CD4-positive, alpha-beta T cell treated with Interleukin-1 beta for 1 hour (primary cell): ENCODE results near the gene S100A12.

Experiments
- DNase-seq, 2 donors: peaks; one replicate each; pipeline ENCODE4 v3.0.0-alpha.2; 2020 to 2022

The S100A12 gene

DNA sequence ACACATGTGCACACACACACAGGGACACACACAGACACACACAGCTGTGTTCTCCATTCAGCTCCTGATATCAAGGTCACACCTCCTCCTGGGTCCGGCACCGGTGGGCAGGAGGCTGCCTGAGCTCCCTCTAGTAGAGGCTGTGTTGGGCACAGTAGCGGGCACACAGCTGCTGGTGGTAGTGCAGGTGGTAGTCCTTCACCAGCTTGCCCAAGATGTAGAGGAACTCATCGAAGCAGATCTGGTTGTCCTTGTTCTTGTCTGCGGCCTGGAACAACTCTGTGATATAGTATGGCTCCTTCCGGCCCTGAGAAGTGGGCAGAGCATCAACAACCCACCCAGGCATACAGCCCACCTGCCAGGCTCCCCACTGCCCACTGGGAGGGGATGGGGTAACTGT is 21.0 kb upstream of the S100A12 start:
- DNase-seq, result no peak

DNA sequence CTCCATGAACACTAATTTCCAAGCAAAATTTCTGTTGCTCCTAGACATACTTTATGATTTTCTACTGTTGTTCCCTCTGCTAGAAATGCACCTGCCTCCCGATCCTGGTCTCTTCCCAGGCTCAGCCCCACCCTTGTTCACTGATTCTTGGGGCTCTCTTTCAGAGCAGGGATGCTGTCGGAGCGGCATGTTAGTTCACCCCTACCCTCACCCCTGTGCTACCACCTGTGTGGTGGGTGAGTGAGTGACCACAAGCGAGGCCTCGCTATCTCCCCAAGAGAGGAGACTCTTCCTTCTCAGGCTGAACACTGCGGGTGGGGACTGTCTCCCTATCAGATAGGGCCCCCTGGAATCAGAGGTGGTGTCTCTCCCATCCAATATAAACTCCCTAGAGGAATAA is 20.4 kb upstream of the S100A12 start:
- no peak for DNase-seq

DNA sequence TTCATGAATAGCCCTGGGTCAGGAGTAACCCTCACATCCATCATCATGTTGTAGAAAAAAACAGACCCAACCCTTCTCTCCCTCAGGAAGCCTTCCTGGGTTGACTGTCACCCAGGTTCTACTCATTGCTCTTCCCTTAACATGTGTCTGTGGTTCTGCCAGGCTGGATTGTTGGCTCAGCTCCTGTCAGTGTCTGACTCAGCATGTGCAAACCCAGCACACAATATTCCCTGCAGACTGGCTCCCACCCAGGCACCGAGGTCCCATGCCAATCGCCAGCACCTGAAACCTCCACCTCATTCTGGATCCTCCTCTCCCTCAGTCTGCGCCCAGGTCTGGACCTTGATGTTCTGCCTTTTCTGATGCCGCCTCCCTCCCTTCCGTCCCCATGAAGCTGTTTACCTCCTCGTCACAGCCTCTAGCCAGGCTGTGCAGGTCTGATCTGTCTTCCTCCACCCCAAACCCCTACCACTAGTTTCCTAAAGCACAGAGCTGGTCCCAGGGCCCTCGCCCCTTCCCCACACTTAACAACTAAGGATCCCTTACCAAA is 19.8 kb upstream of the S100A12 start:
- no peak for DNase-seq

DNA sequence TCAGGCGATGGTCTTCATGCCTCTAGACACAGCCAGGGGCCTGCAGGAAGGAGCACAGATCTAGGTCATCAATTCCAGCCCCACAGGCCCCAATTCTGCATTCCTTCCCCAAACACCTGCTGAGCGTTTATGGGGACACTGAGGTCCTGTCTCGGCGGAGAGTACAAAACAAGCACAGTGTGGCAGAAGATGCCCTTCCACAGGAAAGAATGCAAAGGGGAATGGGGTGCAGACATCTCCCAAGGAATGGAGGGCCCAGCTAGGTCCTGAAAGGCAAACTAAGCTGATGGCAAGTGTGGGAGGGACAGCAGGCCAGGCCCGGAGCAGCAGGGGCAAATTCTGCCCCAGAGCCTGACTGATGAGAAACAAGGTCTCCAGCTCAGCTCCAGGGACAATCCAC is 19.0 kb upstream of the S100A12 start:
- no peak for DNase-seq

DNA sequence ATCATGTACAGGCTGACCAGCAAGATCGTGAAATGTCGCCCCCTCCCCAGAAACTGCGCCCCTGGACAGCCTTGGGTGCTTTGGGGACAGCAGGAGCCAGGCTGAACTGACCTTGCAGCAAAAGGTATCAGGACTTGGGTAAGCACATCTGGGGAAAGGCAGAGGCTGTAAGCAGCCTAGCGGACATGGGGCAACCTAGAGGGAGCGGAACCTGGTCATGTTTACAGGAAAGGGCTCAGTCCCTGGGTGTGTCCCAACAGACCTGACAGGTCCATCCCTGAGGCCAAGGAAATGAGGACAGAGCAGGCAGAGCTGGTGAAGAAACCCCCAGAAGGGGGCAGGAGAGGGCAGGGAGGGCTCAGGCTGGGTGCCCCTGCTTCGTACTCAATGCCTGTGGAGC is 18.5 kb upstream of the S100A12 start:
- no peak for DNase-seq

DNA sequence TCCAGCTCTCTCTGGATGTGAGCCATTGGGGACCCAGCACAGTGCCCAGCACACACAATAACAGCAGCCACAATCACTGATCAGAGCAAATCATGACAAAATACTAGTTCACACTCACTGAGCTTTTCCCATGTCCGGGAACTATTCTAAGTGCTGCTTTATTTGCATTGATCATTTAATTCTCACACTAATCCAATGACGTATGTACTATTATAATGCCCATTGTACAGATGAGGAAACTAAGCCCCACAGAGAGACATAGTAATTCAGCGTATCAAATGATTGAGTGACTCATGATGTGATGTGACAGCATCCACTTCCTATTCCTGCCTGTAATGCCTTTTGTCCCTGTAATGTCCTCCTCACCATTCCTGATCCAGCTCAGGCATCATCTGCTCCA is 17.4 kb upstream of the S100A12 start:
- no peak for DNase-seq

DNA sequence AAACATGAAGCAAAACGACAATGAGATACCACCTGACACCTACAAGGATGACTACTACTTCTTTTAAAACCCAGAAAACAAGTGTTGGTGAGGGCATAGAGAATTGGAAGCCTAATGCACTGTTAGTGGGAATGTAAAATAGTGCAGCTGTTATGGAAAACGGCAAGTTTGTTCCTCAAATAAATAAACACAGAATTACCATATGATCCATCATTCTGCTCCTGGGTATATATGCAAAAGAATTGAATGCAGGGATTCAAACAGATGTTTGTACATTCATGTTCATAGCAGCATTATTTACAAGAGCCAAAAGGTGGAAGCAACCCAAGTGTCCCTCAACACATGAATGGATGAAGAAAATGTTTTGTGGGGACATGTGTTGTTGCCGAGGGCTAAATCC is 16.8 kb upstream of the S100A12 start:
- DNase-seq, result no peak

DNA sequence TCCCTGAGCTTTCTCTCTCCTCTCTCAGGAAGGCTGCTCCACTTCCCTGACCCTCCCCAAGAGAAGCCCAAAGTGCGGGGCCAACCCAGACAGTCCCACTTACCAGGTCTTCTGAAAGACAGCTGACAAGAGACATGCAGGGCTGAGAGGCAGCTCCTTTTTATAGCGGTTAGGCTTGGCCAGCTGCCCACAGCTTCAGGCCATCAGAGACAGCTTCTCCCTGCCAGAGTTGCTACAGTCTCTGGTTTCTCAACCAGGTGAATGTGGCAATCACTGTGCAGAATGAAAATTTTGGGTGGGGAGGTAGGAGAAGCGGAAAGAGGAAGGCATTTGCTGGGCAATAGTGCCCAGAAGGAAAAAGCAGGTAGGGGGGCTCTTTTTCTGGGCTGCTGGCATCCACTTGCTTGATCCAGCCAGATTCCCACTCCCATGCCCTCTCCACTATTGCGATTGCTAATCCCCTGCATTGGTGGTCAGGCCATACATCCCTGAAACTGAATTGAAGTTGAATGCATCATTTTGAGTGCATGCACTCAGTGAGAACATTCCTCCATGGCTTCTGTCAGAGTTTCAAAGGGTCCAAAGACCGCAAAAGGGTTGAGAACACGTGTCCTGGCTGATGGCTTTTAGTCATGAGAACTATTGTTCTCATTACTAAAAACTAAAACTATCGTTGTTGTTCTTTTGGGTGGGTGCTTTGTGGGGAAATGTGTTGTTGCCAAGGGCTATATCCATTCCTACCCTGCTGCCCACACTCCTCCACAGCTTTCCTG is 15.7 kb upstream of the S100A12 start, which contains the start of gene S100A8:
S100A8 (minus strand) TSS at position 136 of the 773 bp plus-strand sequence. CDS start 538 bp downstream, outside the sequence.
- DNase-seq, result peak; percentile 3 to 54

DNA sequence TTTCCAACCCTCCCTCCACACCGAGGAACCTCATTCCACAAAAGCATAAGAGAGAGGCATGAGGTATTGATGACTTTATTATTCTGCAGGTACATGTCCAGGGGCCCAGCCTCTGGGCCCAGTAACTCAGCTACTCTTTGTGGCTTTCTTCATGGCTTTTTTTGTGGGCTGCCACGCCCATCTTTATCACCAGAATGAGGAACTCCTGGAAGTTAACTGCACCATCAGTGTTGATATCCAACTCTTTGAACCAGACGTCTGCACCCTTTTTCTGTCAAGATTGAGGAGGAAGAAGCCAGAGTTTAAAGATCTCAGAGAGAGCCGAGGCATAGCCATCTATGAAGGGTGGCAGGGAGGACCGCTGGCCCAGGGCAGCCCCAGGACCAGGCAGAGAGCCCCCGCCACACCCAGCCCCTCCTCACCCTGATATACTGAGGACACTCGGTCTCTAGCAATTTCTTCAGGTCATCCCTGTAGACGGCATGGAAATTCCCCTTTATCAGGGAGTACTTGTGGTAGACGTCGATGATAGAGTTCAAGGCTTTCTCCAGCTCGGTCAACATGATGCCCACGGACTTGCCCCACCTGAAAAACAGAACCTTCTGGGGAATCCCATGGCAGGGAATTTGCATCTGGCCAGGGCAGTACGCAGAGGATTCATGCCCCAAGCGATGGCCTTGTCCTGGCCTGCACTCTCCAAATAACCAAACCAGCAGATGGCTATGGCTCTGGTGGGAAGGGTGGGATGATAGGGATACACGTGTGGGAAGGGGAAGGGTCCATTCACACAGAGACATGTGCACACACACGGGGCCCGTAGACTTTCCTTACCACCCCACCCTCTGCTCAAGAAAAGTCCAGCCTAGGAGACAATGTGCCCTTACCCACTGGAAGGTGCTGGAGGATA is 14.8 kb upstream of the S100A12 start:
- no peak for DNase-seq

DNA sequence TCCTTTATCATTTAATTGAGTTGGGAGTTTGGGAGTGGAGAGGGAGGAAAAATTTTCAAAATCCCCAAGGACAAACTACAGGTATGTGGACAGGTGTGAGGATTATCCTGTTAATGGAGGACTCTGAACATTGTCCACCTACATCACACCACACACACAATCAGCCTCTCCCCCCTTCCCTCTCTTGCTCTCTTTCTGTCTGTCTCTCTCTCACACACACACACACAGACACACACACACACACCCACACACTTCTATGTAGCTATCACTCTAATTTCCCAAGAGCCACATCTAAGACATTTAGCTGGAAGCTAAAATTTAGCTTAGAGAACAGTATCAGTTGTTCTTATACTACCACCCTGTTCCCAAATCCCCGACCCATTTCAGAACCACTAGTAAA is 14.0 kb upstream of the S100A12 start:
- DNase-seq, result no peak

DNA sequence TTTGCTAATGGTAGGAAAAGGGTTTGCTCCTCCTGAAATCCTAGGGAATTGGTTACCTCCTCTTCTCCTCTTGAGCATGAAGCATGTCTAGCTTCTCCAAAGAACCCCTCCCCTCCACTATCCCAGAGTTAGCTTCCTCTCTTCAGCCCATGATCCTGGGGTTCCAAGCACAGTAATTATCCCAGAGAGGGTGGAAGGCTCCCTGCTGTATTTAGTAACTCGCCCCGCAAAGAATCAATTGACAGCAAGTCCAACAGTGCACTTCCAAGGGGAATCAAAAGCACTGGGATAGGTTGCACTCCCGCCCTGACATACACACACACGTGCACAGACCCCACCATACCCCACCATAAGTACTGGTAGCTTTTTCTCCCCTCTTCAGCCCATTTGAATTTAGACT is 12.4 kb upstream of the S100A12 start:
- DNase-seq, result no peak

DNA sequence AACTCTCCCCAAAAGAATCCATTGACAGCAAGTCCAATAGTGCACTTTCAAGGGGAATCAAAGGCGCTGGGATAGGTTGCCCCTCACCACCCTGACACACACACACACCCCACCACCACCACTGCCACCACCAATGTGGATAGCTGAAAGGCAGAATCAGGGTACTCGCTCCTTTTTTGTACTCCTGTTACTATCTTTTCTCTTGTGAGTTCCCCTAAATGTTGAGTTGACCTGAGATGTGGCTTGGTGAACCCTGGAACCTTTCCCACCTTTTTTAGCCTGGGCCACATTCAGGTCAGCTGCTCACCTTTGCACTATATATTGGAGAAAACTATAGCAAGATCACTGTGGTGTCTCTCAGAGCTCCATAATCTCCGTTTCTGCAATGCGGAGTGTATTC is 11.6 kb upstream of the S100A12 start:
- no peak for DNase-seq

DNA sequence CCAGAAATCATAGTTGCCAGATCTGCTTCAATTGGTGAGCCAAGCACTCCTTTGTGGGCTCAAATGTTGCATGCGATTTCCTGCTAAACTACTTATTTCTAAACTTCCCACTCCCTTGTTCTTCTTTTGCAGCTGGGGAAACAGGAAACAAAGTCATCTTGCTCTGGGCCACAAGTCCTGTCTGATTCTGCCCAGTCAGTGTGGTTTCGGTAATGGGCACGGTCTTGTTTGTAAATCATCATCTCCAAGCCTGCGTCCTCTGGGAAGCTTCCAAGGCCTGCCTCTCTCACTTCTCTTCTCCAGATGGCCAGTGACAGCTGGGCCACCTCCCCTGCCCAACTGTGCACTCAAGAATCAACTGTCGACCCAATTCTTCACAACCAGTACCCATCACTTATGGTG is 11.1 kb upstream of the S100A12 start:
- peak in 1 of 2 donors; percentile 48 for DNase-seq

DNA sequence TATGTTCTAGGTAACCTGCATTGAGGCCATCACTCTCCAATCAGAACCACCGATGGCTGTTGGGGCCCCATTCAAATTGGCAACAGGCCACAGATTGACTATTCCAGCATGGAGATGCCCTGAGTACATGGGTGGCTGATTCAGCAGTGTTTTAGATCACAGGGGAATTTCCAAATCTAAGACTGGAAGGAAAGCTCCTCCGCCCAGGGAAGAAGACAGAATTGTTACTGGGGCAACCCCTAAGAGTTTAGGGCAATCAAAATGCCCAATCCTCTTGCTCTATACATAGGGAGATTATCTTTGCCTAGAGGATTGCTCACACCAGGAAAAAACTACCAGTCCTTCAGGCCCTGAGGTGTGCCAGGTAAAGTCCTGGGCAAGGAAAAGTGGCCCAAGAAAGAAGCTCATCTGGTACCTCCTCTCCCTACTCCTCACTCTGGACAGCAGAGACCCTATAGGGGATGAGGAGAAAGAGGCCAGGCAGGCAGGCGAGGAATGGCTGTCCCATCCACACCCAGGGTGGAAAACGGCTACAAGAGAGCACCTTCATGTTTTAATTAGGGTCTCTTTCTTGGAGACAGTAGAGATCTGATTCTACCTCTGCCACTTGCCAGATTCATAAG is 9.6 kb upstream of the S100A12 start:
- DNase-seq, result no peak

DNA sequence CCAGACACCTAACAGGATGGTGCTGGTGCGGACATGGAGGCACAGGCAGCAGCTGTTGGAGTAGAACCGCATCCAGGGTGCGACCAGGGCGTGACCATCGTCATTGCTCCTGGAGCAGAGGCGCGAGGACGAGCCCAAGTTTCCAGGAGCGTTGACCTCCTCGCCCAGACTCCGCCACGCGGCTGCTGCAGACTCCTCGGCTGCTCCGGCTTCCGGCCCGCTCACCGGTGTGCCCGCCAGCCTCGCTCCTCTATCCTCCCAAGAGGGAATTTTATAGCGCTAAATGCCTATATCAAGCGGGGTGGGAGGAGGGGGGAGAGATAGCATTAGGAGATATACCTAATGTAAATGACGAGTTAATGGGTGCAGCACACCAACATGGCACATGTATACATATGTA is 5.3 kb upstream of the S100A12 start:
- DNase-seq, result no peak

DNA sequence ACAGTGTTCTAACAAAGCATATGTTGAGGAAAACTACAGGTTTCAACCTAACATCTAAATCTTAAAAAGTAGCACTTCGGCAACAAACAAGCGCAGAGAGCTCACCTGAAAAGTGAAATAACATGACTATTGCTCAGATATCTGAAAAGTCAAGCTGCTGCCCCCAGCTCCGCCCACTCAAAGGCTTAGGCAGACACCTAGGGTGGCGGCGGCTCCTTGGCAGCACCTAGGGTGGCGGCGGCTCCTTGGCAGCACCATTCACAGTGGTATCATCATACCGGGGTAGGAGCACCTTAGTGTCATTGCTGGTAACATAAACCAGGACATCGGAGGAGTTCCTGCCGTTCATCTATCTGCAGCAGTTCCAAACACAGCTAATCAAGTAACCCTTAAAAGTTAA is 4.2 kb upstream of the S100A12 start:
- no peak for DNase-seq

DNA sequence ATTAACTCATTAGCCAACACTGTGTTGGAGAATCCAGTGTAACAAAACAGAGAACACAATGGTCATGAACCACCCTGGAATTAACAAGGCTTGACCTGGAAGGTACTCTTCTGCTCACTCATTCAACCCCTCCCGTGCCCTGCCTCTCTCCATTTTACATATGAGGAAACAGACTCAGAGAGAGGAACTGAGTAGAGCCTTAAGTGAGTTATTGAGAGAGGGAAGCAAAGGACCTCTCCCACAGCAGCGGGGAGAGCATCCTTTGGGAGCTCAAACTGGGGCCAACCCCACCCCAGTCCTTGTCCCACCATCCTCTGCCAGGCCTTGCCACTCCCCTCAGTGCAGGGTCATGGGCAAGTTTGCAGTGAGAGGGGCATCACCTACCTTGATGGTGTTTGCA is 1.4 kb downstream of the S100A12 start:
- no peak for DNase-seq

DNA sequence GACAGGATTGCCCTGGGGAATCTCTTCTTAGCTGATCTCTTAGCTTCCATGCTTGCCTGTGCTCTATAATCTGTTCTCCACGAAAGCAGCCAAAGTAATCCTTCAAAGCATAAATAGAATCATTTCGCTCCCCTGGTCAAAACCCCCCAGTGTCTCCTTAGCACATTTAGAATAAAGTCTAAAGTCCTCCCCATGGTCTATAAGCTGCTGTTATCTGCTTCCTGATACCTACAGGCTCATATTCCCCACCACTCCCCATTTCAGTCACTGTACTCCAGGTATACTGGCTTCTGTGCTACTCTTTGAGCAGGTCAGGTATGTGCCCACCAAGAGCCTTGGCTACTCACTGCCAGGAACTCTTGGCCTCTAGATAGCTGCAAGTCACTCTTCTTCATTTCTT is 2.9 kb downstream of the S100A12 start:
- no peak for DNase-seq

DNA sequence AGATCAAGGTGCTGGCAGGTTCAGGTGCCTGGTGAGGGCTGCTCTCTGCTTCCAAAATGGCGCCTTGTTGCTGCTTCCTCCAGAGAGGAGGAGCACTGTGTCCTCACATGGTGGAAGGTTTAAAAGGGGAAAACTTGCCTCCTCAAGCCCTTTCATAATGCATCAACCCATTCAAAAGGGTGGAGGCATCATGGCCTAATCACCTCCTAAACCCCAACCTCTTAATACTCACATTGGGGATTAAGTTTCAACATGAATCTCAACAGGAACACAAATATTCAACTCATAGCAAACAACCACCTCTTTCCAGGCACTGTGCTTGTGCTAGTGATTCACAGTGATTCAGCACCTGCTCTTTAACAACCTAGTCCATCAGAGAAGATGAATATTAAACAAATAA is 4.2 kb downstream of the S100A12 start:
- no peak for DNase-seq

DNA sequence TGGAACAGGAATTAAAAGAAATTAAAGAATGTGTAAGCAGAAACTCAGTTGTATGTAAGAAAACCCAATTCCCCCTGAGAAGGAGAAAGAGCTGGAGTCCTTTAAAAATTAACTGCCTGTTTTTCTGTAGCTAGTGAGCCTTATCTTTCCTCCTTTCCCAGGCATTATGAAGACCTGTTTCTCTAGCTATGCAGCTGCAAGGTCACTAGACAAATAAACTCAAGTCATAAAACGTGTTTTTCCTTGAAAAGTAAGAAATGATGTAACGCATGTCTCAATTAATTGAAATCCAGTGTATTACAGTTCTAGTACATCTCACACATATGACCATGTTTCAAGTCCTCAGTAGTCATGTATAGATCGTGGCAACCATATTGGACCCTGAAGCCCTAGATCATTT is 5.3 kb downstream of the S100A12 start:
- DNase-seq, result no peak

DNA sequence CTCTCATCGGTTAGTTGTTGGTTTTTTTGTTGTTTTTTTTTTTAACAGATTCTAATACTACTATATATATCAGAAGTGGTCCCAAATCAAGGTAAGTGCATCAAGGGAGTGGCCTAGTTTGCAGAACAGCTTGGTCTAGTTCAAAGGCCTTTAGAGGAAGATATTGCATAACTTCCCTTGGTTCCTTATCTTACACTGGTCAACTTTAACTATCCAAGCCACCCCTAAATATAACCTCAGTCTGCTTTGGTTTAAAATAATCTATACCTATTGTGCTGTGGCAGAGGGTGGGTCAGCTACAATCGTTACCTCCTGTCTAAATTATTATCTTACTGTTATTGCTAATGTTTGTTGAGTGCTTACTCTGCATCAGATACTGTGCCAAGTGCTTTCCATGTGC is 6.9 kb downstream of the S100A12 start:
- DNase-seq, result no peak

DNA sequence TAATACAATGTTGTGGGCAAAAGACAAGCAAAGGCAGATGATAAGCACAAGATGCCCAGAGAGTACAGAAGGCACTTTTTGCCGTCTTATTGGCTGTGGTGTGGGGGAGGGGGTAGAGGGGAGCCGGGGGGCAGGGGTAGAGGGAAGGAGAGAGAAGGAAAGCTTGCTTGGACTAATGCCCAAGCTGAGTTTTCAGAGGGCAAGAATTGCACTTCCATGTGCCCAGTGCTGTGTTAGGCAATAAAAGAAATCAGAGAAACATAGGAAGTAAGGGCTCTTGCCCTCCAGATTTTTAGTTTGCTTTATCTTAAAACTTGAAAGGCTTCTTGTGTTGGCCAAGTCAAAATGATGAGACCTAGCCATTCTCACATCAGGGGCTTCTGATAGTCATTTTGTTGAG is 8.3 kb downstream of the S100A12 start:
- no peak for DNase-seq

DNA sequence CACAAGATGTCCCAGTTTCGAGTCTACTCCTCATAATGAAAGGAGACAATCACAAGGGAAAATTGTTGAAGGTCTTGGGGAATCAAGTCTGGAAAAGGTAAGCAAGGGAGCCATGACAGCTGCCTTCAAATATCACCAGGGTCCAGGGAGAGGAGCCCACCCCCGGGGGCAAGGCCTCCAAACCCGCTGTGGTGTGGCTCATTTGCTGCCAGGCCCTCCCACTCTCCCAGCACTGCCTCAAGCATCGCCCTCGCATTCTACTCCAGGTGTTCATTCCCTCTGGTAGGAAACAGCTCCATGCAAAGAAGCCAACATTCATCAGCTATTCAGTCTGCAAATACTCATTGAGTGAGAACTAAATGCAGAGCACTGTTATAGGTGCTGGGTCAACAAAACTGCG is 9.2 kb downstream of the S100A12 start:
- DNase-seq, result no peak
